GM20000 (cell line): Measurements from ENCODE around the gene COL13A1.

Source experiments
- DNase-seq: peaks from one replicate; pipeline ENCODE4 v3.0.0; 2012; ENCODE audit warnings: low spot score
- TF ChIP-seq, protein P1 (sequence below): IDR thresholded peaks from 2 replicates; pipeline ENCODE4 v1.5.1; 2012; ENCODE audit warnings: mild to moderate bottlenecking, control low read depth; ENCODE audit errors: extremely low read depth, missing control alignments

COL13A1 gene

GRCh38 chr10:69943292-69943820, 141.7 kb downstream of the COL13A1 start:
- TF ChIP-seq, protein P1, sequence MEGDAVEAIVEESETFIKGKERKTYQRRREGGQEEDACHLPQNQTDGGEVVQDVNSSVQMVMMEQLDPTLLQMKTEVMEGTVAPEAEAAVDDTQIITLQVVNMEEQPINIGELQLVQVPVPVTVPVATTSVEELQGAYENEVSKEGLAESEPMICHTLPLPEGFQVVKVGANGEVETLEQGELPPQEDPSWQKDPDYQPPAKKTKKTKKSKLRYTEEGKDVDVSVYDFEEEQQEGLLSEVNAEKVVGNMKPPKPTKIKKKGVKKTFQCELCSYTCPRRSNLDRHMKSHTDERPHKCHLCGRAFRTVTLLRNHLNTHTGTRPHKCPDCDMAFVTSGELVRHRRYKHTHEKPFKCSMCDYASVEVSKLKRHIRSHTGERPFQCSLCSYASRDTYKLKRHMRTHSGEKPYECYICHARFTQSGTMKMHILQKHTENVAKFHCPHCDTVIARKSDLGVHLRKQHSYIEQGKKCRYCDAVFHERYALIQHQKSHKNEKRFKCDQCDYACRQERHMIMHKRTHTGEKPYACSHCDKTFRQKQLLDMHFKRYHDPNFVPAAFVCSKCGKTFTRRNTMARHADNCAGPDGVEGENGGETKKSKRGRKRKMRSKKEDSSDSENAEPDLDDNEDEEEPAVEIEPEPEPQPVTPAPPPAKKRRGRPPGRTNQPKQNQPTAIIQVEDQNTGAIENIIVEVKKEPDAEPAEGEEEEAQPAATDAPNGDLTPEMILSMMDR, result no peak
- no peak for DNase-seq

GRCh38 chr10:69944761-69945160, 143.1 kb downstream of the COL13A1 start:
- DNase-seq, result no peak
- TF ChIP-seq, protein P1, result no peak

DNA sequence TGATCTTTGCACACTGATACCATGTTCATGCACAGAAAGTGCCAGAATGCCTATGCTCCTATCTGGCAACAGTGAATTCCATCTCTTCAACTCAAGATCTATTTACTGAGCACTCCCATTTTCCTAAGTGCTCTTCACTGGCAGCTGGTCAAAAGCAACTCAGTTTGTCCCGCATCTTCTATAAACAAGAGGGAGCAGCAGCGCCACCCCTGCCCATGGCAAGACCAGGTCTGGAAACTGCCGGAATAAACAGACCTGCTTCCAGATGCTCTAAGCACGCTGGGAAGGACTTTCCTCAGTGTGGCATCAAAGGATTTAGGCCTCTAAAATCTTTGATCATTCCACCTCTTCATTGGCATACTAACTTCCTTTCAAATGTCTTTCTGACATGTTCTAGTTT, 146.6 kb downstream of the COL13A1 start:
- no peak for DNase-seq
- TF ChIP-seq, protein P1, result no peak

DNA sequence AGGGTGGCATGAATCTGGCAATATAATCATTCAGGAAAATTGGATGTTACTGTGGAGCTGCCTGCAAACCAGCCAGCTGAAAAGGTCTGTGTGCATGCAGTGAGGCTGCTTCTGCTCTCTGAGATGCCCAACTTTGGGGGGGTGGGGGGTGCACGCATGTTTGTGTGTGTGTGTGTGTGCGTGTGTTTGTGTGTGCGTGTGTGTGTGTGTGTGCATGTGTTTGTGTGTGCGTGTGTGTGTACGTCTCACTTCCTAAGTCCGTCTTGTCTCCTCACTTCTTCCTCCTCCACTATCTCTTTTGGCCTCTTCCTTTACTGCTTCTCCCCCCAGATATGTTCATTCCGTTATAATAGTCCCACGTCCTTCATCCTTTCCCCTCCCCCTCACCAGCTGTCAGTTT, 148.1 kb downstream of the COL13A1 start:
- no peak for DNase-seq
- TF ChIP-seq, protein P1, result no peak

DNA sequence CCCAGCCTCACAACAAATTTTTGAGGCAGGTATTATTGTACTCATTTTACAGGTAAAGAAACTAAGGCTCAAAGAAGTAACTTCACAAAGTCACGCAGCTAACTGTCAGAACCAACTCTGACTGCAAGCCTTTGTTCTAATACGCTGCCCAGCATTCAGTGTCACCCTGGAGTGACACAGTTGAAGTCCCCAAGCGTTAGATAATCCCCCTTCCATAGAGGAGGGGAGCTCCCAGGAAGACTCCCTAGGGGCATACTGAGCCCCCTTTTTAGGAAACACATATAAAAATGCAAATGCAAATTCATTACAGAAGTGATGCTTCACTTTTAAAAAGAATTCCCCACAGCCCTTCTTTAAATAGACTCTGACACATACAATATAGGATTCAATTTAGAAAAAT, 150.0 kb downstream of the COL13A1 start:
- no peak for DNase-seq
- TF ChIP-seq, protein P1, result no peak

DNA sequence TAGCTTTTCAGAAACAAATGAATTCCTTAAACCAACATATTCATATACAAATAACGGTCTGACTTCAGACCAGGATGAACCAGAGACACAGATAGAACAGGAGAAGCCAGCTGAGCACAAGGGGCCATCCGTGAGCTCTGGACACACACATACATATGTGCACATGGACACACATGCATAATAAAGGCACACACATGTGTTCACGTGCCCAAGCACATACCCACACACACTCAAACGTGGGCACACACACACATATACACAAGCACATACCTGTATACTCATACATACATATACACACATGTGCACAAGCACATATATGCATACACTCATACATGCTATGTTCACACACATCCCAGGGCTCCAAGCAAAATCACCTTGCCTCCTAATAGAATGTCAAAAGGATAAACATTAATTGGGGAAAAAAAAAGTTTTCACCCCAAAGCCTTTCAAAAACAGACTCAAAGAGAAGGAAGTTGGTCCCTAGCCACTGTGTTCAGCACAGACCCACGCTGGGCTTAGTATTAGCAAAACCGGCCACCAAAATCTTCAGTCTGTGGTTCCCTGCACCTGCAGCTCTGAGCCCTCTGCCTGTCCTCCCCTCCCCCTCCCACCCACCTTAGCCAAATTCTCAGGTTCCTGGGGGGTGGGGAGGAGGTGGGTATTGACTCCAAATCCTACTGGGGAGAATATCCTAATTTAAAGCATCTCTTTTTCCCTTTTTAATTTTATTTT, 150.5 kb downstream of the COL13A1 start:
- TF ChIP-seq, protein P1, result no peak
- DNase-seq, result no peak

DNA sequence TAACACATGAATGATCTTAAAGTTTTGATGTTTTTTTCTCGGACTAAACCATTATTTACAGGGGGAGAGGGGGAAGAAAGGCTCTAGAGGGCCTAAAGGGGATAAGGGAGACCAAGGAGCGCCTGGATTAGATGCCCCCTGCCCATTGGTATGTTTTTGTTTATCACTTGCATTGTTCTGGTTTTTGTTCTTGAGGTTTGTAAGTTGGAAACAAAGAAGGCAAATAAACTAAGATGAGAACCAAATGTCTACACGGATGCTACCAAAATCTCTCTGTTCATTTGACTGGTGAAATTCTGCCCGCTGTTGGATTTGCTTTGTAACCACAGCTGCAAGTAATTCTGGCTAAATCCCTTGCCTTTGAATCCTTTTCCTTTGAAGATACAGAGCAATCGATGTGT, 151.1 kb downstream of the COL13A1 start:
- DNase-seq, result no peak

More for the DNA sequence above, 151.1 kb downstream of the COL13A1 start:
- TF ChIP-seq, protein P1, result no peak
